Lung (tissue), 12 donors: ENCODE data around the gene LEFTY1. TPM values are rescaled to one million over a fixed set of nuclear protein-coding genes. Genes with fewer than 3 reads are reported as not detected.

Source experiments
- ATAC-seq: fragments of 200-7000 bp; cut with Tn5 transposase; one replicate; pipeline ENCODE4 v1.9.1; 2020; ENCODE audit warnings: moderate number of reproducible peaks; ENCODE audit not compliant: insufficient read depth, low FRiP score
- DNase-seq, 3 donors: peaks; one replicate each; pipeline ENCODE4 v3.0.0-alpha.2; 2013 to 2017
- H3K27ac ChIP-seq, 2 donors: one replicate each; pipeline ENCODE4 v1.5.1; 2013; ENCODE audit warnings: mild to moderate bottlenecking in 2 of 2, moderate library complexity in 2 of 2, control low read depth in 1 of 2, inconsistent platforms in 1 of 2, low read depth in 1 of 2, low read length in 1 of 2
- H3K27me3 ChIP-seq, 3 donors: one replicate each; pipeline ENCODE4 v1.5.1; 2013; ENCODE audit warnings: low read length in 2 of 3; ENCODE audit not compliant: control insufficient read depth in 3 of 3, insufficient read depth in 3 of 3
- H3K36me3 ChIP-seq, 4 donors: one replicate each; pipeline ENCODE4 v1.5.1; 2013; ENCODE audit warnings: low read length in 4 of 4, mild to moderate bottlenecking in 1 of 4, moderate library complexity in 1 of 4; ENCODE audit not compliant: control insufficient read depth in 4 of 4, insufficient read depth in 4 of 4
- H3K4me1 ChIP-seq, 5 donors: one replicate each; pipeline ENCODE4 v1.5.1; 2013; ENCODE audit warnings: low read length in 5 of 5, mild to moderate bottlenecking in 2 of 5, moderate library complexity in 1 of 5; ENCODE audit not compliant: control insufficient read depth in 5 of 5, insufficient read depth in 5 of 5
- H3K4me3 ChIP-seq: one replicate; pipeline ENCODE4 v1.5.1; 2013; ENCODE audit warnings: mild to moderate bottlenecking, control low read depth, moderate library complexity
- H3K9ac ChIP-seq, 2 donors: one replicate each; pipeline ENCODE4 v1.5.1; 2013; ENCODE audit warnings: low read length in 2 of 2, control low read depth in 1 of 2; ENCODE audit not compliant: insufficient read depth in 1 of 2
- H3K9me3 ChIP-seq, 4 donors: one replicate each; pipeline ENCODE4 v1.5.1; 2013; ENCODE audit warnings: low read length in 3 of 4, mild to moderate bottlenecking in 1 of 4, moderate library complexity in 1 of 4; ENCODE audit not compliant: control insufficient read depth in 4 of 4, insufficient read depth in 3 of 4
- WGBS, 2 donors: extraction: QIAGEN DNeasy Blood & Tissue Kit; methylation state at CpG; one replicate each; pipeline ENCODE4 v1.1.7; 2013; 5-methylcytosine and 5-hydroxymethylcytosine counted together
- polyA plus RNA-seq, 2 donors: library from polyadenylated mRNA; stranded (reverse); fragments of 200-250 nt; gene quantifications; one replicate each; pipeline ENCODE4 v1.2.1, GENCODE V29; 2013
- total RNA-seq, 2 donors: library from RNA; depleted of rRNA in 1 of 2; stranded (reverse); fragments of >200 nt in 1 of 2; gene quantifications; one replicate each; pipeline ENCODE4 v1.2.1, GENCODE V29; 2014 to 2021
- TF ChIP-seq, protein P1 (sequence below): IDR thresholded peaks from 2 replicates; pipeline ENCODE4 v1.5.1; 2012; ENCODE audit warnings: mild to moderate bottlenecking; ENCODE audit errors: control extremely low read depth, extremely low read depth
- donor health status: control.
- donor health status: control.
- donor health status: Bipolar disorder and iron deficiency.
- donor health status: healthy.
- donor health status: DM: yes; HTN: yes; CAD: no.

The LEFTY1 gene
- total and polyA plus RNA-seq, 4 donors, result 0.12 to 2.1 (median 0.34) TPM

DNA sequence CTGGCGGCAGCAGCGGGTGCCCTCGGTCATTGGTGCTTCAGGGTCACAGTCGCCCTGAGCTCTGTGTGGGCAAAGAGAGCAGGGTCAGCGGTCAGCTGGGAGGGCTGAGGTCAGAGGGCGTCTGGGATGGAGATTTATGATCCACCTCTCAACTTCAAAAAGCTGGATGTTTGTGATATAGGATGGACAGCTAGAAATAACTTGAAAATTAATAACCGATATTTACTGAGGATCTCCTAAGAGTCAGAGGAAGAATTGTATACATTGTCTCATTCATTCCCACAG lies 2.0 kb downstream of the LEFTY1 start:
- no peaks in the 10 kb centered on the region for H3K27me3 ChIP-seq
- WGBS, 2 donors, result 95 to 98% methylated on average over 7 of the region's 7 CpGs
- H3K9me3 ChIP-seq, result no peaks in the 10 kb centered on the region
- ATAC-seq (no peak), DNase-seq (no peak)
- H3K36me3 ChIP-seq, result no peaks in the 10 kb centered on the region
- H3K9ac ChIP-seq, result no peak overlapping the region
- TF ChIP-seq, protein P1, sequence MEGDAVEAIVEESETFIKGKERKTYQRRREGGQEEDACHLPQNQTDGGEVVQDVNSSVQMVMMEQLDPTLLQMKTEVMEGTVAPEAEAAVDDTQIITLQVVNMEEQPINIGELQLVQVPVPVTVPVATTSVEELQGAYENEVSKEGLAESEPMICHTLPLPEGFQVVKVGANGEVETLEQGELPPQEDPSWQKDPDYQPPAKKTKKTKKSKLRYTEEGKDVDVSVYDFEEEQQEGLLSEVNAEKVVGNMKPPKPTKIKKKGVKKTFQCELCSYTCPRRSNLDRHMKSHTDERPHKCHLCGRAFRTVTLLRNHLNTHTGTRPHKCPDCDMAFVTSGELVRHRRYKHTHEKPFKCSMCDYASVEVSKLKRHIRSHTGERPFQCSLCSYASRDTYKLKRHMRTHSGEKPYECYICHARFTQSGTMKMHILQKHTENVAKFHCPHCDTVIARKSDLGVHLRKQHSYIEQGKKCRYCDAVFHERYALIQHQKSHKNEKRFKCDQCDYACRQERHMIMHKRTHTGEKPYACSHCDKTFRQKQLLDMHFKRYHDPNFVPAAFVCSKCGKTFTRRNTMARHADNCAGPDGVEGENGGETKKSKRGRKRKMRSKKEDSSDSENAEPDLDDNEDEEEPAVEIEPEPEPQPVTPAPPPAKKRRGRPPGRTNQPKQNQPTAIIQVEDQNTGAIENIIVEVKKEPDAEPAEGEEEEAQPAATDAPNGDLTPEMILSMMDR, result no peak
- H3K4me3 ChIP-seq, result no peak overlapping the region
- no peak overlapping the region for H3K27ac ChIP-seq
- peaks cover 0 to 34% (median 10%) of the 10 kb centered on the region in 5 donors for H3K4me1 ChIP-seq

DNA sequence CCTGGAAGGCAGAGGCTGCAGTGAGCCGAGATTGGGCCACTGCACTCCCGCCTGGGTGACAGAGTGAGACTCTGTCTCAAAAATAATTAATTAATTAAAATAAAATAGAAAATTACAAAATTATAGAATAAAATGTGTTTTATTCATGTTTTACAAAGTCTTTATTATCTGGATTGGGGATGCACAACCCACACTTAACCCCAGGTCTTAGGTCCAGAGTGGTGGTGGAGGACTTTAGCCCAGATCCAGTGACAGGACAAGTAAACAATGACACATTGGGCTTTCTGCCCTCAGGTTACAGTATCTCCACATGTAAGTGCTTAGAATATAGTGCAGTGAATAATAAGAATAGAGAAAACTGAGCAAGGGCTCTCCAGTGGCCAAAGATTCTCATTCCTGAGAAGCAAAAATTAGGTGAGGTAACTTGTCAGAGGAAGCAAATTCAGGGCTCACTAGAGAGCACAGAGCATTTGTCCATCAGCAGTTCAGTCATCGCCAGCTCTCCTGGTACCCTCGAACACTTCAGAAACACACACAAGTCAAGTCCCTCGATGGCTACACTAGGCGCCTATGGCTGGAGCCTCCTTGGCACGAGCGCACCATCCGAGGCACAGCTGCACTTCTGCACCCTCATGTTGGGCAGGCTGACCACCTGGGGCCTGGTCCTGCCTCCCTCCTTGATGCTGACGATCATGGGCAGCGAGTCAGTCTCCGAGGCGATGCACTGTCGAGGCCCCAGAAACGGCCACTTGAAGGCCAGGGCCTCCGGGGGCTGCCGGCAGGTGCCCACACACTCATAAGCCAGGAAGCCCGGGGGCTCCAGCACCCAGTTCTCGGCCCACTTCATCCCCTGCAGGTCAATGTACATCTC lies 2.6 kb downstream of the LEFTY1 start:
- Histone ChIP-seq H3K9ac (no peak overlapping the region), H3K4me1 (peaks cover 0 to 36% (median 10%) of the 10 kb centered on the region in 5 donors), H3K9me3 (no peaks in the 10 kb centered on the region), H3K4me3 (no peak overlapping the region), H3K27me3 (no peaks in the 10 kb centered on the region), H3K27ac (no peak overlapping the region), H3K36me3 (no peaks in the 10 kb centered on the region)
- ATAC-seq (no peak), DNase-seq (no peak)
- WGBS, 2 donors, result 92 to 96% methylated on average over 19 of the region's 19 CpGs
- TF ChIP-seq, protein P1, result no peak

DNA sequence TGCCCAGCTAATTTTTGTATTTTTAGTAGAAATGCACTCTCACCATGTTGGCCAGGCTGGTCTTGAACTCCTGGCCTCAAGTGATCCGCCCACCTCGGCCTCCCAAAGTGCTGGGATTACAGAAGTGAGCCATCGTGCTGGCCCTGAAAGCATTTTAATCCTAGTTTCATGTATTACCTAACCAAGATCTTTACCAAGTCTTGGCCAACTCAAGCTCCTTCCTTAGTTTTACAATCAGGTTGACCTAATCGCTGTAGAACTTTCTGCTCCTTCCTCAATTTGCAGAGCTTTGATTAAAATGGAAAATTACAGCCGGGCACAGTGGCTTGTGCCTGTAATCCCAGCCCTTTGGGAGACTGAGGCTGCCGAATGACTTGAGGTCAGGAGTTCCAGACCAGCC lies 3.6 kb downstream of the LEFTY1 start:
- peaks cover 3 to 38% (median 19%) of the 10 kb centered on the region in 5 donors for H3K4me1 ChIP-seq
- H3K27me3 ChIP-seq, result no peaks in the 10 kb centered on the region
- ATAC-seq (no peak), DNase-seq (no peak)
- no peak overlapping the region for H3K9ac ChIP-seq
- no peaks in the 10 kb centered on the region for H3K36me3 ChIP-seq
- TF ChIP-seq, protein P1, result no peak
- no peak overlapping the region for H3K4me3 ChIP-seq
- 56 to 81% methylated on average over 6 of the region's 6 CpGs for WGBS, 2 donors
- H3K9me3 ChIP-seq, result no peaks in the 10 kb centered on the region
- H3K27ac ChIP-seq, result no peak overlapping the region
